Measurements from ENCODE around the gene ASPA. TPM values are rescaled to one million over a fixed set of nuclear protein-coding genes. Genes with fewer than 3 reads are reported as not detected.

The ASPA gene
- total and polyA plus RNA-seq, 10 of the 15 experiments (the other 5 are each of a cell fraction or from before 2014, with no cell fraction given): 0.04 to 0.30 TPM; not detected in 8

DNA sequence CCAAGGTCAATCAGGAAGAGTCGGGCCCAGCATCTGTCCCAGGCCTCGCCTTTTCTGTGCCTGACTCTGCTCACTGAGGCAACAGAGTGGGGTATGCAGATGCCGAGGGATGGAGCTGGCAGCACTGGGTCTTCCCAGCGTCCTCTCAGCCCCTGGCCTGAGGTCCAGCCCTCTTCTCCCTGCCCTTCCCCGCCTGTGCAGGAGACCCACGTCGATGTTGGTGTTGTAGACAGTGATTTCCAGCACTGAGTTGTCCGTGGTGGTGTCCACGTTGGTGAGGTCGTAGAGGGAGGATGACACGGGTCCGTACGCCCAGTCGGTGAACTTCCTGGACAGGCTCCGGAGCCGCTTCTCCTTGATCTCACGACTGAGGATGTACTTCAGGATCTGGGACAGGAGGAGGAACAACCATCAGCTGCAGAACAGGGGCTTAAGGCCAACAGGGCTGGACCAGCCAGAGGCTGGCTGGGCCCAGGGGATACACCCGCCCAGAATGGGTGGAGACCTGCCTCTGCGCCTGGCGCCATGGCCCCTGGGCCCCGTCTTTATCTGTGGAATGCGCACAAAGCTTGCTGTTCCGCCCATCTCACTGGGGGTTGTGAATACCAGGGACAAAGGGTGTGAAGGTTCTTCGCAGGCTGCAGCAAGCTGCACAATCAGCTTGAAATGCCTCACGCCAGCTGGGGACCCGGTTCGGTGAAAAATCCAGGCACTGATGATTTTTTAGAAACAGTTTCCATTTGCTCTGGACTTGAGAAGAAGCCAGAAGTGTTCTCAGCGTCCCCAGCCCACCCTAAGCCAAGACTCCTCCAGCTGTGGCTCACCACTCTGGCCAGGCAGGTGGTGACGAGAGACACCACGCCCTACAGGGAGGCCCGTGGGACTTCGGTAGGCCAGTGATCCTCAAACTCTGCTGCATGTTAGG, 54.3 kb downstream of the ASPA start (continued):
- TF ChIP-seq, protein P1, sequence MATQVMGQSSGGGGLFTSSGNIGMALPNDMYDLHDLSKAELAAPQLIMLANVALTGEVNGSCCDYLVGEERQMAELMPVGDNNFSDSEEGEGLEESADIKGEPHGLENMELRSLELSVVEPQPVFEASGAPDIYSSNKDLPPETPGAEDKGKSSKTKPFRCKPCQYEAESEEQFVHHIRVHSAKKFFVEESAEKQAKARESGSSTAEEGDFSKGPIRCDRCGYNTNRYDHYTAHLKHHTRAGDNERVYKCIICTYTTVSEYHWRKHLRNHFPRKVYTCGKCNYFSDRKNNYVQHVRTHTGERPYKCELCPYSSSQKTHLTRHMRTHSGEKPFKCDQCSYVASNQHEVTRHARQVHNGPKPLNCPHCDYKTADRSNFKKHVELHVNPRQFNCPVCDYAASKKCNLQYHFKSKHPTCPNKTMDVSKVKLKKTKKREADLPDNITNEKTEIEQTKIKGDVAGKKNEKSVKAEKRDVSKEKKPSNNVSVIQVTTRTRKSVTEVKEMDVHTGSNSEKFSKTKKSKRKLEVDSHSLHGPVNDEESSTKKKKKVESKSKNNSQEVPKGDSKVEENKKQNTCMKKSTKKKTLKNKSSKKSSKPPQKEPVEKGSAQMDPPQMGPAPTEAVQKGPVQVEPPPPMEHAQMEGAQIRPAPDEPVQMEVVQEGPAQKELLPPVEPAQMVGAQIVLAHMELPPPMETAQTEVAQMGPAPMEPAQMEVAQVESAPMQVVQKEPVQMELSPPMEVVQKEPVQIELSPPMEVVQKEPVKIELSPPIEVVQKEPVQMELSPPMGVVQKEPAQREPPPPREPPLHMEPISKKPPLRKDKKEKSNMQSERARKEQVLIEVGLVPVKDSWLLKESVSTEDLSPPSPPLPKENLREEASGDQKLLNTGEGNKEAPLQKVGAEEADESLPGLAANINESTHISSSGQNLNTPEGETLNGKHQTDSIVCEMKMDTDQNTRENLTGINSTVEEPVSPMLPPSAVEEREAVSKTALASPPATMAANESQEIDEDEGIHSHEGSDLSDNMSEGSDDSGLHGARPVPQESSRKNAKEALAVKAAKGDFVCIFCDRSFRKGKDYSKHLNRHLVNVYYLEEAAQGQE (IDR thresholded peaks at IDR 0.05; ENCODE audit: low read depth, low read length): no peak
- TF ChIP-seq SMARCA5 (IDR thresholded peaks at IDR 0.05) (no peak), NFXL1 (IDR thresholded peaks at IDR 0.05; ENCODE audit: borderline replicate concordance) (no peak)

DNA sequence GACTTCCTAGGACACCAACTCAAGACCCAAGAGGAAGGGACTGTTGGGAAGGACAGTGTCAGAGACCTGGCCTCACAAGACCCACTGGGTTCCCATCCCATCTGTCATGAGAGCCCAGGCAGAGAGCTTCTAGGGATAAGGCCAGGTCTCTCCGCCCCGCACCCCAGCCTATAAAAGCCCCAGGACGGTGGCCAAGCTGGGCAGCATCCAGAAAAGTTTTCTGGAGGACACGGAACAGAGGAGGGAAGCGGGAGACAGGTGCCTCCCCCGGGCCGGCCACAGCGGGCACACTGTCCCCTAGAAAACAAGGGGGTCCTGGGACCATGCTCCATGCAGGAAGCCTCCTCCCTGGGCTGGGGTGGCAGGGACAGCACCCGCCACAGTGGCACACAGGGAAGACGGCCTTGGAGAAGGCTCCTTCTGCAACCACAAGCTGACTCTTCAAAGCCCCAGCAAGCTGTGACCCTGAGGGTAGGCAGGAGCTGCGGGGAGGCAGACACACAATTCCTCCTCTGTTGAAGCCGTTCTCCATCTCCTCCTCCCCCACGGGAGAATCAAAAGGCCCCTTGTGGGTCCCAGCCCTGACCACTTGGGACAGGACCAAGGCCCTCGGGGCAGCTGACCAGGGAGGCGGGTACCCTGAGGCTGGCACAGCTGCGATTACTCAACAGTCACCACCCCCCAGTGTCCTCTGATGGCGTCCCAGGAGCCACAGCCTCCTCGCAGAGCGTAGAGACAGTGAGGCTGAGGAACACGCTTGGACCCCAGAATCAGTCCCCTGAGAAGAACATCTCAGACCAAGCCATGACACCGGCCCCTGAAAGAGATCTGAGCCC, 55.7 kb downstream of the ASPA start:
- BruUV-seq (replicated peaks): no TSS peak
- FAIRE-seq: no peak
- Histone ChIP-seq H3K36me3 (ENCODE audit: control insufficient read depth in 2 of 2, insufficient read depth in 2 of 2, low read length in 1 of 2) (peaks cover 0 to 5% of the 10 kb centered on the region in 2 experiments; a peak in 2 of 4 replicates), H3K27ac (ENCODE audit: control insufficient read depth, insufficient read depth) (no peak overlapping the region), H3K4me3 (no peak overlapping the region), H3K27me3 (replicated peaks in 1 of 2; ENCODE audit: control insufficient read depth in 2 of 2, insufficient read depth in 2 of 2, low read length in 1 of 2) (no peaks in the 10 kb centered on the region), H2AFZ (ENCODE audit: control insufficient read depth, low read depth, low read length) (no peak overlapping the region), H3K9me3 (replicated peaks; ENCODE audit: control insufficient read depth, insufficient read depth, low read length) (no peaks in the 10 kb centered on the region), H3K79me2 (ENCODE audit: control insufficient read depth, insufficient read depth, low read length) (no peaks in the 10 kb centered on the region), H3K9ac (ENCODE audit: control insufficient read depth, insufficient read depth, low read length) (no peak overlapping the region), H3K4me2 (ENCODE audit: control insufficient read depth, insufficient read depth) (no peak overlapping the region), H3K4me1 (ENCODE audit: control insufficient read depth, insufficient read depth, low read length) (peaks cover 3% of the 10 kb centered on the region), H4K20me1 (ENCODE audit: control insufficient read depth, insufficient read depth) (no peaks in the 10 kb centered on the region; the same call in 1 of the 2 replicates)
- WGBS (ENCODE audit: insufficient coverage, insufficient replicate concordance, low lambda C conversion rate, missing lambda C conversion rate): 85% methylated on average over 21 of the region's 21 CpGs
- ChIA-PET RAD21 (ENCODE audit: unreplicated experiment) (no interaction called here), SMC1A (ENCODE audit: uncharacterized antibody, unreplicated experiment) (interaction anchor here (0.6 kb wide), 1 partner anchor 29 kb away, joined by 3 read pairs; no protein-coding TSS in a partner anchor), POLR2A (no interaction called here), CTCF (no interaction called here)
- no peak for ATAC-seq
- intact Hi-C loops (cut with micrococcal nuclease; ENCODE audit: unreplicated experiment) (no loop called here), in situ Hi-C loops (cut with MboI) (no loop called here)
- TF ChIP-seq STAT1 (conservative IDR thresholded peaks at IDR 0.05) (no peak), CEBPB (IDR thresholded peaks at IDR 0.05; ENCODE audit: borderline replicate concordance in 1 of 2, low read depth in 2 of 2, low read length in 2 of 2) (no peak), KAT2A (conservative IDR thresholded peaks at IDR 0.05; ENCODE audit: control insufficient read depth, low read depth, low read length) (no peak), BACH1 (IDR thresholded peaks at IDR 0.05; ENCODE audit: borderline replicate concordance) (no peak), ZBED1 (IDR thresholded peaks at IDR 0.05; ENCODE audit: borderline replicate concordance) (no peak), PAX8 (IDR thresholded peaks at IDR 0.05) (no peak), ETV6 (conservative IDR thresholded peaks at IDR 0.05 in 1 of 2, IDR thresholded peaks at IDR 0.05 in 1 of 2; ENCODE audit: borderline replicate concordance in 1 of 2, low read depth in 1 of 2) (no peak), SRF (IDR thresholded peaks at IDR 0.05; ENCODE audit: low read depth in 2 of 2, low read length in 2 of 2) (no peak), FOXM1 (IDR thresholded peaks at IDR 0.05; ENCODE audit: low read depth, low read length) (no peak)
- TF ChIP-seq, protein P2, sequence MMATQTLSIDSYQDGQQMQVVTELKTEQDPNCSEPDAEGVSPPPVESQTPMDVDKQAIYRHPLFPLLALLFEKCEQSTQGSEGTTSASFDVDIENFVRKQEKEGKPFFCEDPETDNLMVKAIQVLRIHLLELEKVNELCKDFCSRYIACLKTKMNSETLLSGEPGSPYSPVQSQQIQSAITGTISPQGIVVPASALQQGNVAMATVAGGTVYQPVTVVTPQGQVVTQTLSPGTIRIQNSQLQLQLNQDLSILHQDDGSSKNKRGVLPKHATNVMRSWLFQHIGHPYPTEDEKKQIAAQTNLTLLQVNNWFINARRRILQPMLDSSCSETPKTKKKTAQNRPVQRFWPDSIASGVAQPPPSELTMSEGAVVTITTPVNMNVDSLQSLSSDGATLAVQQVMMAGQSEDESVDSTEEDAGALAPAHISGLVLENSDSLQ (IDR thresholded peaks at IDR 0.05): no peak
- no peak for DNase-seq (ENCODE audit: low read depth, low spot score)

Measured in GM12878 (cell line).